ENCODE results near the gene GPRIN2.

DNA sequence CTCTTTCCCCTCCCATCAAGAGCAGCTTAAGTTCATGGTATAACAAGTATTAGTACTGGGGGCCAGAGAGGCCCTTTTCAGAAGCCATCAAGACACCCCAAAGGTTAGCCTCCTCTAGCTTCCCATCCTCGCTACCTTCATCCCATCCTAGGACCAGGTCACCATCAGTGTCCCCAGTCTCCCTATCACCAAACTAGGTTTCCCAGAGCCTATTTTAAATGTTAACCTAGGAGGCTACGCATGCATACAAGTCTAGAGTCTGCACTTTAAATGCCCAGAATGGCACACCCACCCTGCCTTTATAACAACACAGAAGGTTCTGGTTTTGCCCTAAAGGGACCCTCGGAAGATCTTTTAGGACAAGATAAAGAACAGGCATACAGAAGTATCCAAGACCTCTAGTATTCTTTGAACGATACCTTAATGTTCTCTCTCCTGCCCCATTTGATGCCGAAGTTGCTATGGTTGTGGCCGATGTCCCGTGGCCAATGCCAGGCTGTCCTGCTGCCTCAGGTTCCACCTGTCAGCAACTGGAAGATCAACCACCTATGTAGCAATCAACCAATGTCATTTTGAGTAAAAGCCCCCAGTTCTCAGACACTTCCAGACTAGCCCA lies 2.2 kb downstream of the GPRIN2 start:
- TF ChIP-seq RAD21 (conservative IDR thresholded peaks at IDR 0.05) (no peak), POLR2AphosphoS5 (IDR thresholded peaks at IDR 0.05) (no peak), EZH2 (IDR thresholded peaks at IDR 0.05; ENCODE audit: borderline replicate concordance, insufficient read depth, low read length, poor library complexity, severe bottlenecking) (no peak)

Measured in neural cell (in vitro differentiated cells).